Activated CD8-positive, alpha-beta memory T cell treated with anti-CD3 and anti-CD28 coated beads, Interleukin-2, amount 50 U/mL, for 1 hour (primary cell): ENCODE measurements around the gene GCN1.

Source experiments
- DNase-seq: peaks from one replicate; pipeline ENCODE4 v3.0.0-alpha.2; 2020; ENCODE audit errors: extremely low read depth

Gene GCN1

GRCh38 chr12:120181991-120182631, 12.4 kb downstream of the GCN1 start:
- no peak for DNase-seq

- no peak for DNase-seq
Measured at GRCh38 chr12:120180975-120181374, 13.5 kb downstream of the GCN1 start.

GRCh38 chr12:120175537-120175936, 19.0 kb downstream of the GCN1 start:
- no peak for DNase-seq

GRCh38 chr12:120175062-120175461, 19.5 kb downstream of the GCN1 start:
- no peak for DNase-seq

- no peak for DNase-seq
Measured at GRCh38 chr12:120172053-120172452, 22.5 kb downstream of the GCN1 start.

GRCh38 chr12:120170631-120171030, 23.9 kb downstream of the GCN1 start:
- DNase-seq, result no peak

- no peak for DNase-seq
Measured at GRCh38 chr12:120169946-120170345, 24.6 kb downstream of the GCN1 start.

- no peak for DNase-seq
Measured at GRCh38 chr12:120168337-120168736, 26.2 kb downstream of the GCN1 start.

GRCh38 chr12:120167529-120168095, 26.9 kb downstream of the GCN1 start:
- no peak for DNase-seq

- no peak for DNase-seq
Measured at GRCh38 chr12:120164293-120164692, 30.2 kb downstream of the GCN1 start.

- no peak for DNase-seq
Measured at GRCh38 chr12:120162763-120163162, 31.8 kb downstream of the GCN1 start.

GRCh38 chr12:120161852-120162251, 32.7 kb downstream of the GCN1 start:
- DNase-seq, result no peak

GRCh38 chr12:120159509-120160237, 34.8 kb downstream of the GCN1 start:
- no peak for DNase-seq

GRCh38 chr12:120158351-120158750, 36.2 kb downstream of the GCN1 start:
- no peak for DNase-seq

- DNase-seq, result no peak
Measured at GRCh38 chr12:120157678-120158077, 36.8 kb downstream of the GCN1 start.

GRCh38 chr12:120156315-120157259, 37.9 kb downstream of the GCN1 start:
- no peak for DNase-seq

GRCh38 chr12:120155072-120155471, 39.4 kb downstream of the GCN1 start:
- DNase-seq, result no peak

- no peak for DNase-seq
Measured at GRCh38 chr12:120150919-120151525, 43.5 kb downstream of the GCN1 start.

- DNase-seq, result no peak
Measured at GRCh38 chr12:120148011-120148410, 46.5 kb downstream of the GCN1 start.

- DNase-seq, result no peak
Measured at GRCh38 chr12:120145164-120145563, 49.4 kb downstream of the GCN1 start.

- DNase-seq, result no peak
Measured at GRCh38 chr12:120144215-120144614, 50.3 kb downstream of the GCN1 start.
